NB4 (cell line): ENCODE results near the gene GPR35.

Source experiments
- CTCF ChIP-seq: IDR thresholded peaks from one replicate; pipeline ENCODE4 v1.5.1; 2012; ENCODE audit warnings: low read depth, low read length
- MAX ChIP-seq: IDR thresholded peaks from 2 replicates; pipeline ENCODE4 v1.6.1; 2011; ENCODE audit warnings: low read depth, low read length
- POLR2A ChIP-seq: IDR thresholded peaks from 2 replicates; pipeline ENCODE4 v1.6.1; 2011; ENCODE audit warnings: mild to moderate bottlenecking; ENCODE audit not compliant: insufficient read length; ENCODE audit errors: extremely low read depth

- TF ChIP-seq CTCF (no peak), MAX (no peak), POLR2A (no peak)
Measured at GRCh38 chr2:240601061-240601830, 24.0 kb upstream of the GPR35 start.
